HL-60 (cell line): Measurements from ENCODE around the gene PIK3R1.

Experiments used
- DNase-seq, 2 experiments: peaks; one replicate each; pipeline ENCODE4 v3.0.0-alpha.2; 2010 to 2020; ENCODE audit warnings: low read depth in 1 of 2, low spot score in 1 of 2
- H3K27ac ChIP-seq: fragments of 250-450 bp; sonication (Bioruptor Pico); replicated peaks from 2 replicates; pipeline ENCODE4 v1.5.1; 2020; ENCODE audit warnings: mild to moderate bottlenecking, moderate library complexity
- H3K27me3 ChIP-seq: fragments of 250-450 bp; sonication (Bioruptor Pico); 2 replicates; pipeline ENCODE4 v1.5.1; 2021; ENCODE audit warnings: mild to moderate bottlenecking, moderate library complexity; ENCODE audit not compliant: insufficient read depth, poor library complexity, severe bottlenecking
- H3K4me3 ChIP-seq: replicated peaks from 2 replicates; pipeline ENCODE4 v1.5.1; 2011; ENCODE audit warnings: mild to moderate bottlenecking, control low read depth, low read length; ENCODE audit not compliant: insufficient read depth
- GABPA ChIP-seq: IDR thresholded peaks from 2 replicates; pipeline ENCODE4 v1.6.1; 2012; ENCODE audit warnings: low read depth
- POLR2AphosphoS5 ChIP-seq: IDR thresholded peaks from 2 replicates; pipeline ENCODE4 v1.6.1; 2012; ENCODE audit warnings: low read depth
- SPI1 ChIP-seq: IDR thresholded peaks from 2 replicates; pipeline ENCODE4 v1.6.1; 2012; ENCODE audit warnings: low read depth, mild to moderate bottlenecking, borderline replicate concordance
- TF ChIP-seq, protein P1 (sequence below): IDR thresholded peaks from 2 replicates; pipeline ENCODE4 v1.6.1; 2012; ENCODE audit warnings: low read depth; ENCODE audit not compliant: insufficient replicate concordance
- TF ChIP-seq, protein P2 (sequence below): IDR thresholded peaks from one replicate; pipeline ENCODE4 v1.5.1; 2011; ENCODE audit warnings: low read length, control low read depth, inconsistent platforms; ENCODE audit not compliant: insufficient read depth

PIK3R1 gene

DNA sequence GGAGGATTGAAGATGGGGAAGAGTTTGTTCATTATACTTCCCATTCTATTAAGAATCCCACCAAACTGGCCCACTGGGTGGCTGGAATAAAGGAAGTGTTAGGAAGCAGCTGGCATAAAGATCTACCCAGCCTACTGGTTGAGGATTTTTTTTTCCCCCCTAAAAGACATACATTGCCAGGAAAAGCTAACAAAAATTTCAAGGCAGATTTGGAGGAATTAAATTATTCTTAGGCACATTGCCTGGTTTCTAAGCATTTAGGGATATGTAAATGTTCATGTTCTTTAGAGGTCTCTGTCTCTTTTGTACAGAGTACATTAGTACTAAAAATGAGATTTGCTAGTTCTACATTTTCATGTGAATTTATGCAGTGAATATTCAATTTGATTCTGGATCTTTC, 8.3 kb downstream of the PIK3R1 start:
- no peak for DNase-seq
- H3K27me3 ChIP-seq: no peaks in the 10 kb centered on the region
- H3K4me3 ChIP-seq: no peak overlapping the region
- no peak overlapping the region for H3K27ac ChIP-seq
- TF ChIP-seq, protein P1, sequence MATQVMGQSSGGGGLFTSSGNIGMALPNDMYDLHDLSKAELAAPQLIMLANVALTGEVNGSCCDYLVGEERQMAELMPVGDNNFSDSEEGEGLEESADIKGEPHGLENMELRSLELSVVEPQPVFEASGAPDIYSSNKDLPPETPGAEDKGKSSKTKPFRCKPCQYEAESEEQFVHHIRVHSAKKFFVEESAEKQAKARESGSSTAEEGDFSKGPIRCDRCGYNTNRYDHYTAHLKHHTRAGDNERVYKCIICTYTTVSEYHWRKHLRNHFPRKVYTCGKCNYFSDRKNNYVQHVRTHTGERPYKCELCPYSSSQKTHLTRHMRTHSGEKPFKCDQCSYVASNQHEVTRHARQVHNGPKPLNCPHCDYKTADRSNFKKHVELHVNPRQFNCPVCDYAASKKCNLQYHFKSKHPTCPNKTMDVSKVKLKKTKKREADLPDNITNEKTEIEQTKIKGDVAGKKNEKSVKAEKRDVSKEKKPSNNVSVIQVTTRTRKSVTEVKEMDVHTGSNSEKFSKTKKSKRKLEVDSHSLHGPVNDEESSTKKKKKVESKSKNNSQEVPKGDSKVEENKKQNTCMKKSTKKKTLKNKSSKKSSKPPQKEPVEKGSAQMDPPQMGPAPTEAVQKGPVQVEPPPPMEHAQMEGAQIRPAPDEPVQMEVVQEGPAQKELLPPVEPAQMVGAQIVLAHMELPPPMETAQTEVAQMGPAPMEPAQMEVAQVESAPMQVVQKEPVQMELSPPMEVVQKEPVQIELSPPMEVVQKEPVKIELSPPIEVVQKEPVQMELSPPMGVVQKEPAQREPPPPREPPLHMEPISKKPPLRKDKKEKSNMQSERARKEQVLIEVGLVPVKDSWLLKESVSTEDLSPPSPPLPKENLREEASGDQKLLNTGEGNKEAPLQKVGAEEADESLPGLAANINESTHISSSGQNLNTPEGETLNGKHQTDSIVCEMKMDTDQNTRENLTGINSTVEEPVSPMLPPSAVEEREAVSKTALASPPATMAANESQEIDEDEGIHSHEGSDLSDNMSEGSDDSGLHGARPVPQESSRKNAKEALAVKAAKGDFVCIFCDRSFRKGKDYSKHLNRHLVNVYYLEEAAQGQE: no peak
- TF ChIP-seq, protein P2, sequence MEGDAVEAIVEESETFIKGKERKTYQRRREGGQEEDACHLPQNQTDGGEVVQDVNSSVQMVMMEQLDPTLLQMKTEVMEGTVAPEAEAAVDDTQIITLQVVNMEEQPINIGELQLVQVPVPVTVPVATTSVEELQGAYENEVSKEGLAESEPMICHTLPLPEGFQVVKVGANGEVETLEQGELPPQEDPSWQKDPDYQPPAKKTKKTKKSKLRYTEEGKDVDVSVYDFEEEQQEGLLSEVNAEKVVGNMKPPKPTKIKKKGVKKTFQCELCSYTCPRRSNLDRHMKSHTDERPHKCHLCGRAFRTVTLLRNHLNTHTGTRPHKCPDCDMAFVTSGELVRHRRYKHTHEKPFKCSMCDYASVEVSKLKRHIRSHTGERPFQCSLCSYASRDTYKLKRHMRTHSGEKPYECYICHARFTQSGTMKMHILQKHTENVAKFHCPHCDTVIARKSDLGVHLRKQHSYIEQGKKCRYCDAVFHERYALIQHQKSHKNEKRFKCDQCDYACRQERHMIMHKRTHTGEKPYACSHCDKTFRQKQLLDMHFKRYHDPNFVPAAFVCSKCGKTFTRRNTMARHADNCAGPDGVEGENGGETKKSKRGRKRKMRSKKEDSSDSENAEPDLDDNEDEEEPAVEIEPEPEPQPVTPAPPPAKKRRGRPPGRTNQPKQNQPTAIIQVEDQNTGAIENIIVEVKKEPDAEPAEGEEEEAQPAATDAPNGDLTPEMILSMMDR: no peak
- TF ChIP-seq SPI1: no peak
- no peak for TF ChIP-seq POLR2AphosphoS5
- TF ChIP-seq GABPA: no peak

DNA sequence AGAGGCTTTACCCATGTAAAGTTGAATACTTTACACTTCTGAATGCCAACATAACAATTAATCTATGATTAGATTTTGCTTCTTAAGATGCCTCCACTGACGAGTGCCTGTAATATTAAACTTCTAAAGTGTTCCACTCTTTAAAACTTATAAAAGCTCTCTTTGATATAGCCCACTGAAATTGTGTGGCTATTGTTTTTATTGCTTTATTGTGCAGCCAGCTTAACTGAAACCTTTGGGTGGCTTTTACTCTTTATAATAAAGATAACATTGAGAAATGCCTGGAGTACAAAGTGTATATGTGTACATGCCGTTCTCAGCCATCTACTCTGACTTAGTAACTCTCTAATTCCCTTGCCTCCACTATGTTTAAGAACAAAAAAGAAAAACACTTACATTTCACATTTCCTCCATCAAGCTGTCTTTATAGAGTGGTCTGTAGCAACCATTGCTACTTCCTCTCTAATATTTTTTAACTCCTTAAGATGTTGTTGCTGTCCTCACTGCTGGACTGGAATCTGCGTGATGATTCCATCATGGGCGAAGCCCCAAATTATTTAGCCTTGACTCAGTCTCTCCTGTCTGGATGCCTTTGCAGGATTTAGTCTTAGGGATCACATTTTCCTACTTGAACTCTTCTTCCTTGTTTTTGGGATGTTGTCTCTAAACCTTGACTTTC, 9.1 kb downstream of the PIK3R1 start:
- no peaks in the 10 kb centered on the region for H3K27me3 ChIP-seq
- DNase-seq: no peak
- peak overlapping the region; percentile 52 for H3K27ac ChIP-seq
- no peak overlapping the region for H3K4me3 ChIP-seq
- peak; percentile 45; the same call in 1 of the 2 replicates for TF ChIP-seq SPI1
- no peak for TF ChIP-seq GABPA

DNA sequence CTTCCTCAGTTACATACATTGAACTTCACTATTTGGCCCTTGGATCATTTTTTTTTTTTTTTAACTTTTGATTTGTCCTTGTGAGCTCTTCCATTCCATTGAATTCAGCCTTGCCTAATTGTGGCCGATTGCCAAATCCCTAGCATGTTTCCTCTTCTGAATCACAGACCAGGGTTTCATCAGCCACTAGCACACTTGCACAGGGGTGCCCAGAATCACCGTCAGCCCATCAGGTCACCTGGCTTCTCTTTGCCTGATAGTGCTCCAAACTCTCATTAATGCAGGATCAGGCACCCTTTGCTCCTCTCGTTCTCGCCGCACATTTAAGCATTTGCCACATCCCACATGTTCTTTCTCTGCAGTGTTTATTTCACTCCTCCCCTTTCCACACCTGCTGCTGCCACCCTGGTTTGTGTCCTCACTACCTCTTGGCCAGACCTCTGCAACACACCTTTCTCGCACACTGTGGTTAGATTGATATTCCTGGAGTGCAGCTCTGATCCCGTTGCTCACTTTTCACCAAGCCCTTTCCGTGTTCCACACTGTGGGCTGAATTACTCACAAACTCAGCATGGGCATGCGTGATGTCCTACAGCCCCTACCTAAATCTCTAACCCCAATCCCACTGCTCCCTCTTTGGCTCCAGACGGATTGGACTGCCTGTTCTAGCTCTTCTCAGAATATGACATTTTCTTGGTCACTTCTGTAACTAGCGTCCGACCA, 9.8 kb downstream of the PIK3R1 start:
- no peaks in the 10 kb centered on the region for H3K27me3 ChIP-seq
- H3K27ac ChIP-seq: peak overlapping the region; percentile 52; the same call in 1 of the 2 replicates
- TF ChIP-seq GABPA (no peak), POLR2AphosphoS5 (no peak), SPI1 (no peak)
- TF ChIP-seq, protein P2: no peak
- TF ChIP-seq, protein P1: no peak
- peak; percentile 40 to 82 for DNase-seq
- H3K4me3 ChIP-seq: no peak overlapping the region

DNA sequence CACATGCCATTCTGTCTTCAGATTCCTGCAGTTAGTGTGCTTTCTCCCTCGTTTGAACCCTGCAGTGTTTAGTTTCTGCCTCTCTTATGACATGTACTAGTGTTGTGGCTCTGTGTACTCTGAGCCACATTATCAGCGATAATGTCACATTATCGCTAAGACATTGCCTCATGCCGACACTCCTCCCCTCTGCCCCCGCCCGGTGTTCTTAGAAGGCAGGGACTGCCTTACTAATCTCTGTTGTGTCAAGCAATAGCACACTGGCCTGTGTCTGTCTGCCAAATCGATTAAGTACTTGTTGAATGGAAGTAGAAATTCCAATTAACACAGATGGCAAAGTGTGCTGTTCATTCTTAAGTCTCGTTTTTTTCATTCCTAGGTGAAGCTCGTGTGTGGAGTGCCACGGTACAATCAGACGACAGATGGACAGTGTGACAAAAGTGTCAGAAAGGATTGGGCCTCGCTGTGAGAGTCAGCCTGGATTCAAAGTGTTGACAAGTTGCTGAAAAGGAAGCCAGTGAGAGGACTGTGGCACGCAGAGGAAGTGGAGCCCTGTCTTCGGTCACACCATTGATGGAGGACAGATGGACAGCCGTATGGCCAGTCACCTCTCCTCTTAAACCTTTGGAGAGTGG, 10.5 kb downstream of the PIK3R1 start:
- no peak for TF ChIP-seq SPI1
- TF ChIP-seq, protein P2: no peak
- TF ChIP-seq, protein P1: no peak
- no peak for TF ChIP-seq POLR2AphosphoS5
- TF ChIP-seq GABPA: no peak
- Histone ChIP-seq H3K27me3 (no peaks in the 10 kb centered on the region), H3K4me3 (no peak overlapping the region), H3K27ac (no peak overlapping the region)
- no peak for DNase-seq
